HEK293 (cell line): Measurements from ENCODE around the gene IL34.

Source experiments
- CTCF ChIA-PET: fragments of 350-600 bp; formaldehyde crosslinking; extraction: SDS; loops from one replicate; lab custom pipeline; 2021; ENCODE audit warnings: antibody characterized with exemption; lab: Yijun Ruan, JAX
- POLR2A ChIA-PET: fragments of 300-600 bp; formaldehyde crosslinking; extraction: SDS; loops from one replicate; lab custom pipeline; 2020; ENCODE audit warnings: antibody characterized with exemption, inconsistent platforms; lab: Yijun Ruan, JAX
- H3K27ac ChIP-seq: fragments of 200-500 bp; sonication (Bioruptor generic); 2 replicates; pipeline ENCODE4 v1.5.1; 2014; ENCODE audit warnings: low read depth, low read length, control low read depth, inconsistent platforms; ENCODE audit errors: extremely low read depth
- H3K36me3 ChIP-seq, 2 experiments: fragments of 200-500 bp in 1 of 2; sonication (Bioruptor generic) in 1 of 2; 1 replicate in 1 of 2; 2 replicates in 1 of 2; pipeline ENCODE4 v1.5.1; 2014 to 2017; ENCODE audit warnings: inconsistent platforms in 2 of 2, low read length in 2 of 2; ENCODE audit not compliant: control insufficient read depth in 2 of 2, insufficient read depth in 1 of 2
- H3K4me1 ChIP-seq: fragments of 200-500 bp; sonication (Bioruptor generic); 2 replicates; pipeline ENCODE4 v1.5.1; 2014; ENCODE audit warnings: mild to moderate bottlenecking, low read length, inconsistent platforms; ENCODE audit not compliant: control insufficient read depth, insufficient read depth
- H3K4me3 ChIP-seq: 2 replicates; pipeline ENCODE4 v1.5.1; 2011; ENCODE audit warnings: low read depth, mild to moderate bottlenecking, control low read depth, low read length, moderate library complexity
- H3K9me3 ChIP-seq: fragments of 200-500 bp; sonication (Bioruptor generic); 2 replicates; pipeline ENCODE4 v1.5.1; 2014; ENCODE audit warnings: low read depth, low read length, inconsistent platforms; ENCODE audit not compliant: control insufficient read depth, insufficient read depth
- EGR2 ChIP-seq: fragments of 450-650 bp; formaldehyde crosslinking; IDR thresholded peaks from 2 replicates; pipeline ENCODE4 v1.5.1; 2016; ENCODE audit warnings: low read depth, missing biosample characterization, missing genetic modification characterization
- KLF1 ChIP-seq: fragments of 450-650 bp; formaldehyde crosslinking; IDR thresholded peaks from 2 replicates; pipeline ENCODE4 v1.5.1; 2016; ENCODE audit warnings: missing biosample characterization, missing genetic modification characterization
- ZIC2 ChIP-seq: fragments of 450-650 bp; formaldehyde crosslinking; IDR thresholded peaks from 2 replicates; pipeline ENCODE4 v1.5.1; 2016; ENCODE audit warnings: missing biosample characterization, missing genetic modification characterization
- ZNF10 ChIP-seq: fragments of 450-650 bp; formaldehyde crosslinking; IDR thresholded peaks from 2 replicates; pipeline ENCODE4 v1.5.1; 2017; ENCODE audit warnings: missing biosample characterization, missing genetic modification characterization
- ZNF132 ChIP-seq: fragments of 450-650 bp; formaldehyde crosslinking; IDR thresholded peaks from 2 replicates; pipeline ENCODE4 v1.5.1; 2017; ENCODE audit warnings: missing biosample characterization, missing genetic modification characterization, borderline replicate concordance
- ZNF138 ChIP-seq: fragments of 450-650 bp; formaldehyde crosslinking; IDR thresholded peaks from 2 replicates; pipeline ENCODE4 v1.5.1; 2016; ENCODE audit warnings: missing biosample characterization, missing genetic modification characterization, borderline replicate concordance
- ZNF140 ChIP-seq: fragments of 450-650 bp; formaldehyde crosslinking; IDR thresholded peaks from 2 replicates; pipeline ENCODE4 v1.5.1; 2016; ENCODE audit warnings: missing biosample characterization, missing genetic modification characterization
- ZNF350 ChIP-seq: fragments of 450-650 bp; formaldehyde crosslinking; IDR thresholded peaks from 2 replicates; pipeline ENCODE4 v1.5.0; 2017; ENCODE audit warnings: missing biosample characterization, mild to moderate bottlenecking, missing genetic modification characterization
- ZNF394 ChIP-seq: fragments of 450-650 bp; formaldehyde crosslinking; IDR thresholded peaks from 2 replicates; pipeline ENCODE4 v1.5.1; 2016; ENCODE audit warnings: missing biosample characterization, missing genetic modification characterization, mild to moderate bottlenecking, moderate library complexity, borderline replicate concordance
- ZNF514 ChIP-seq: fragments of 450-650 bp; formaldehyde crosslinking; IDR thresholded peaks from 2 replicates; pipeline ENCODE4 v1.5.1; 2016; ENCODE audit warnings: missing biosample characterization, missing genetic modification characterization
- ZNF521 ChIP-seq: fragments of 450-650 bp; formaldehyde crosslinking; IDR thresholded peaks from 2 replicates; pipeline ENCODE4 v1.5.1; 2017; ENCODE audit warnings: missing biosample characterization, mild to moderate bottlenecking, missing genetic modification characterization
- ZNF544 ChIP-seq: fragments of 450-650 bp; formaldehyde crosslinking; IDR thresholded peaks from 2 replicates; pipeline ENCODE4 v1.5.0; 2017; ENCODE audit warnings: missing biosample characterization, missing genetic modification characterization
- ZNF664 ChIP-seq: fragments of 450-650 bp; formaldehyde crosslinking; IDR thresholded peaks from 2 replicates; pipeline ENCODE4 v1.5.1; 2016; ENCODE audit warnings: missing biosample characterization, missing genetic modification characterization
- ZNF677 ChIP-seq: fragments of 450-650 bp; IDR thresholded peaks from 2 replicates; pipeline ENCODE4 v1.5.0; 2018; ENCODE audit warnings: missing biosample characterization, mild to moderate bottlenecking, missing genetic modification characterization, moderate library complexity
- ZNF791 ChIP-seq: fragments of 450-650 bp; formaldehyde crosslinking; IDR thresholded peaks from 2 replicates; pipeline ENCODE4 v1.5.1; 2016; ENCODE audit warnings: missing biosample characterization, missing genetic modification characterization
- ZNF830 ChIP-seq: fragments of 450-650 bp; IDR thresholded peaks from 2 replicates; pipeline ENCODE4 v1.5.0; 2018; ENCODE audit warnings: missing biosample characterization, missing genetic modification characterization, low read depth, mild to moderate bottlenecking, moderate library complexity
- ZSCAN16 ChIP-seq: fragments of 450-650 bp; formaldehyde crosslinking; IDR thresholded peaks from 2 replicates; pipeline ENCODE4 v1.5.1; 2016; ENCODE audit warnings: missing biosample characterization, missing genetic modification characterization
- TF ChIP-seq, protein P1 (sequence below): fragments of 450-650 bp; formaldehyde crosslinking; IDR thresholded peaks from 2 replicates; pipeline ENCODE4; 2016; ENCODE audit warnings: missing biosample characterization, missing genetic modification characterization
- TF ChIP-seq, protein P2 (sequence below): fragments of 450-650 bp; formaldehyde crosslinking; IDR thresholded peaks from 2 replicates; pipeline ENCODE4 v1.5.1; 2016; ENCODE audit warnings: missing biosample characterization, missing genetic modification characterization
- TF ChIP-seq, protein P3 (sequence below): fragments of 450-650 bp; formaldehyde crosslinking; IDR thresholded peaks from 2 replicates; pipeline ENCODE4 v1.5.1; 2017; ENCODE audit warnings: missing biosample characterization, missing genetic modification characterization
- TF ChIP-seq, protein P4 (sequence below): fragments of 450-650 bp; formaldehyde crosslinking; IDR thresholded peaks from 2 replicates; pipeline ENCODE4 v1.5.1; 2017; ENCODE audit warnings: missing biosample characterization, missing genetic modification characterization

Gene IL34

DNA sequence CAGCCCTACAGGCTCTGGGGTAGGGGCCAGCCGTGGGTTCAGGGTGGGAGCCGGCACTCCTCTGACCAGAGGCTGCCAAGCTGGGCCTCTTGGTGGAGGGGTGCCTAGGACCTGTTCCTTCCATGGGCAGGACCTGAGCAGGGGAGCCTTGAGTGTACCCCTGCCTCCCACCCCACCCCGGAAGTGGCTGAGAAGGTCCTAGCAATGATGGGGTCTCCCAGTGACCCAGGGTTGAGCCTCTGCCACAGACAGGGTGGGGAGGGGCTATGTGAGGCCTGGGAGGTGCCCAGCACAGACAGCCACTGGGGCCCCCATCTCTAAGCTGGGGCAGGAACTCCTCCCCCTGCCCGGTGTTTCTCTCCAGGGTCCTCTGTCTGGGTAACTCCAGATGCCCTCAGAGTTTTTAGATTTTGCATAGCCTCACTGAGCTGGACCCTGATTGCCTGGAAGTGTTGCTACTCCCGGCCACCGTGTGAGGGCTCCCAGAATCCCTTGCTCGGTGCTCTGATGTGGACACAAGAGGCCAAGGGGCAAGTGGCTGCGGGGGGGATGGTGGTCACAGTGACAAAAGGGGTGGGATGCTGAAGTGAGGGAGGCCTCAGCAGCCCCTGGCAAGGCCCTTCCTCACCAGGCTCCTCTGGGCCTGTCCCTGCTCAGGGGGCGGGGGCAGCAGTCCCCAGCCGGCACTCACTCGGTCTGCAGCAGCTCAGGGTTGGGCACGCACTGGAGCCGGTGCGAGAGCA is 45.9 kb downstream of the IL34 start (continued):
- TF ChIP-seq, protein P1, sequence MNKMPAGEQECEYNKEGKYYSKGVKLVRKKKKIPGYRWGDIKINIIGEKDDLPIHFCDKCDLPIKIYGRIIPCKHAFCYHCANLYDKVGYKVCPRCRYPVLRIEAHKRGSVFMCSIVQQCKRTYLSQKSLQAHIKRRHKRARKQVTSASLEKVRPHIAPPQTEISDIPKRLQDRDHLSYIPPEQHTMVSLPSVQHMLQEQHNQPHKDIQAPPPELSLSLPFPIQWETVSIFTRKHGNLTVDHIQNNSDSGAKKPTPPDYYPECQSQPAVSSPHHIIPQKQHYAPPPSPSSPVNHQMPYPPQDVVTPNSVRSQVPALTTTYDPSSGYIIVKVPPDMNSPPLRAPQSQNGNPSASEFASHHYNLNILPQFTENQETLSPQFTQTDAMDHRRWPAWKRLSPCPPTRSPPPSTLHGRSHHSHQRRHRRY, result no peak
- TF ChIP-seq, protein P2, sequence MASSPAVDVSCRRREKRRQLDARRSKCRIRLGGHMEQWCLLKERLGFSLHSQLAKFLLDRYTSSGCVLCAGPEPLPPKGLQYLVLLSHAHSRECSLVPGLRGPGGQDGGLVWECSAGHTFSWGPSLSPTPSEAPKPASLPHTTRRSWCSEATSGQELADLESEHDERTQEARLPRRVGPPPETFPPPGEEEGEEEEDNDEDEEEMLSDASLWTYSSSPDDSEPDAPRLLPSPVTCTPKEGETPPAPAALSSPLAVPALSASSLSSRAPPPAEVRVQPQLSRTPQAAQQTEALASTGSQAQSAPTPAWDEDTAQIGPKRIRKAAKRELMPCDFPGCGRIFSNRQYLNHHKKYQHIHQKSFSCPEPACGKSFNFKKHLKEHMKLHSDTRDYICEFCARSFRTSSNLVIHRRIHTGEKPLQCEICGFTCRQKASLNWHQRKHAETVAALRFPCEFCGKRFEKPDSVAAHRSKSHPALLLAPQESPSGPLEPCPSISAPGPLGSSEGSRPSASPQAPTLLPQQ (tag by site-specific recombination), result no peak
- TF ChIP-seq, protein P3, sequence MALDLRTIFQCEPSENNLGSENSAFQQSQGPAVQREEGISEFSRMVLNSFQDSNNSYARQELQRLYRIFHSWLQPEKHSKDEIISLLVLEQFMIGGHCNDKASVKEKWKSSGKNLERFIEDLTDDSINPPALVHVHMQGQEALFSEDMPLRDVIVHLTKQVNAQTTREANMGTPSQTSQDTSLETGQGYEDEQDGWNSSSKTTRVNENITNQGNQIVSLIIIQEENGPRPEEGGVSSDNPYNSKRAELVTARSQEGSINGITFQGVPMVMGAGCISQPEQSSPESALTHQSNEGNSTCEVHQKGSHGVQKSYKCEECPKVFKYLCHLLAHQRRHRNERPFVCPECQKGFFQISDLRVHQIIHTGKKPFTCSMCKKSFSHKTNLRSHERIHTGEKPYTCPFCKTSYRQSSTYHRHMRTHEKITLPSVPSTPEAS (tag by site-specific recombination), result no peak
- TF ChIP-seq, protein P4, sequence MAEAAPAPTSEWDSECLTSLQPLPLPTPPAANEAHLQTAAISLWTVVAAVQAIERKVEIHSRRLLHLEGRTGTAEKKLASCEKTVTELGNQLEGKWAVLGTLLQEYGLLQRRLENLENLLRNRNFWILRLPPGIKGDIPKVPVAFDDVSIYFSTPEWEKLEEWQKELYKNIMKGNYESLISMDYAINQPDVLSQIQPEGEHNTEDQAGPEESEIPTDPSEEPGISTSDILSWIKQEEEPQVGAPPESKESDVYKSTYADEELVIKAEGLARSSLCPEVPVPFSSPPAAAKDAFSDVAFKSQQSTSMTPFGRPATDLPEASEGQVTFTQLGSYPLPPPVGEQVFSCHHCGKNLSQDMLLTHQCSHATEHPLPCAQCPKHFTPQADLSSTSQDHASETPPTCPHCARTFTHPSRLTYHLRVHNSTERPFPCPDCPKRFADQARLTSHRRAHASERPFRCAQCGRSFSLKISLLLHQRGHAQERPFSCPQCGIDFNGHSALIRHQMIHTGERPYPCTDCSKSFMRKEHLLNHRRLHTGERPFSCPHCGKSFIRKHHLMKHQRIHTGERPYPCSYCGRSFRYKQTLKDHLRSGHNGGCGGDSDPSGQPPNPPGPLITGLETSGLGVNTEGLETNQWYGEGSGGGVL, result no peak
- no peak for TF ChIP-seq ZNF138 (tag by site-specific recombination)
- no peak for TF ChIP-seq ZNF350 (tag by site-specific recombination)
- no peak for TF ChIP-seq ZNF132 (tag by site-specific recombination)
- TF ChIP-seq ZNF677, result no peak
- TF ChIP-seq ZNF394, result no peak
- no peak for TF ChIP-seq ZNF830 (tag by site-specific recombination)

DNA sequence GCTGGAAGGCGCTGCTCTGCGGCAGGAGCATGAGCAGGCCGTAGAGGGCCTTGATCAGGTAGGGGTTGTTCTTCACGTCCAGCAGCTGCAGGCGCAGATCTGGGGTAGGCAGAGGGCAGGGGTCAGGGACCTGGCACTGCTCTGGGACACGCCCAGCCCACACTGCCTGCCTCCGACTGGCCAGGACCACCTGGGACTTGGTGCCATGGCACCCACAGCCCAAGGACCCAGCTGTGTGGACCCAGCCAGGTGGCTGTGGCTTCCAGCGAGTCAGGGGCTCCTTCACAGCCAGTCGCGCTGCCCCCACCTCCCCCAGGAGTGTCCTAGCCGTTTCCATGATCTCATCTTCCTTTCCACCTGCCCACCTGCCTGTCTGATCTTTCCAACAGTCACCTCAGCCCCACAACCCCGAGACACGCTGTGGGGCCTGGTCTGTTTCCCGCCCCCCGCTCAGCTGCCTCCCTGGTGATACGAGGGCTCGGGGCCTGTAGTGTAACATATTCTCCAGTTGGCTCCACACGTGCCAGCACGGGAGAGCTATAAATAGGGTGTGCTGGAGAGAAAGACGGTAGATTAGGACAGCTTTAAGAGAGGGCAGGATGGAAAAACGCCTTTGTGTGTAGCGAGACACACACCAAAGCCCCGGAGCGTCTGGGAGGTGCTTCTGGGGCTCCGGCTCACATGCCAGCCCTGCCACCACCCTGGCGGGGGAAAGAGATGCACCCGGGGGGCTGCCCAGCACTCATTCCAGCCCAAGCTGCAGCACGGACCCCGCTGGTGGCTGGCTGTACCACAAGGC is 46.7 kb downstream of the IL34 start:
- ChIA-PET CTCF (interaction anchor here (0.6 to 1.5 kb wide), 3 partner anchors 50 to 78 kb away, joined by 3 to 4 read pairs (median 3); no protein-coding TSS in a partner anchor), POLR2A (interaction anchor here (1.0 kb wide), 1 partner anchor 596 kb away, joined by 3 read pairs; the partner anchor contains the start of gene CMTR2)
- H3K4me1 ChIP-seq, result no peaks in the 10 kb centered on the region

More for the DNA sequence above, 46.7 kb downstream of the IL34 start:
- TF ChIP-seq ZNF10 (tag by site-specific recombination) (no peak), ZNF664 (tag by site-specific recombination) (no peak), ZSCAN16 (tag by site-specific recombination) (no peak), ZNF514 (tag by site-specific recombination) (no peak), ZNF140 (tag by site-specific recombination) (no peak), ZIC2 (0 out of 2 replicates have a peak, but pooled peaks have one; percentile 6), ZNF830 (tag by site-specific recombination) (no peak), EGR2 (tag by site-specific recombination) (0 out of 2 replicates have a peak, but pooled peaks have one; percentile 9), ZNF521 (tag by site-specific recombination) (no peak), ZNF791 (tag by site-specific recombination) (no peak), KLF1 (no peak), ZNF544 (tag by site-specific recombination) (no peak)
- H3K36me3 ChIP-seq, result peaks cover 0 to 2% of the 10 kb centered on the region in 2 experiments; a peak in 1 of 3 replicates
- no peaks in the 10 kb centered on the region for H3K9me3 ChIP-seq
- H3K27ac ChIP-seq, result no peak overlapping the region
- H3K4me3 ChIP-seq, result no peak overlapping the region
